GM12864 (cell line): ENCODE results near the gene FNDC3B.

Source experiments
- DNase-seq: peaks from one replicate; pipeline ENCODE4 v3.0.0-alpha.2; 2011; ENCODE audit warnings: low read depth
- H3K4me3 ChIP-seq: 2 replicates; pipeline ENCODE4 v1.5.1; 2011; ENCODE audit warnings: mild to moderate bottlenecking, low read depth, low read length, control low read depth
- TF ChIP-seq, protein P1 (sequence below): IDR thresholded peaks from 2 replicates; pipeline ENCODE4 v1.5.1; 2011; ENCODE audit warnings: low read depth, mild to moderate bottlenecking, moderate library complexity, low read length, control low read depth, inconsistent platforms; ENCODE audit errors: missing control alignments

FNDC3B gene

DNA sequence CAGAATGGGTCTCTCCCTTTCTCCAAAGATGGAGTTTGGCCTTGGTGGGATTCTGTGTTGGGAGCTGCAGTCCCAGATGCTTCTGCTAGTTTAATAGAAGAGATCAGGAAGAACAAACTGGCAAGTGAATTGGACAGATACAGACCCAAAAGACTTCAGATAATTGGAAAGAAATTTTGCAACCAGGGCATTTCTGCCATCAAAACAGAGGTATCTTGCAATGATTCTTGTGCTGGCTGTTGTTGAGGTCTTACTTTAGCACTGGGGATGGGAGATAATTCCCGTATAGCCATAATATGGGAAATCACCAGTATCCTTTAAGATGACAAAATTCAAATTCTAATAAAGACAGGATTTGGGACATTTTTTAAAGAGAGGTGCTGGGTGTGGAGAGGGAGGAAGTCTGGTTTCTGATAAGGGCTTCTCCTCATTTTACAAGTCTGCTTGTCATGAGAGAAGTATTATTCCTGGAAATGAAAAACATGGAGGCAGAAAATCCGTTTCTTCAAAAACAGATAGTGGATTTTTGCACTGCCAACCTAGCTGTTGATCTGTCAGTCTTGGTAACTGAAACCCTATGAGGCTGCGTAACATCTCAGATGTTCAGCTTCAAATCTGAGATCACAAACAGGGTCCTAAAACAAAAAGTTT lies 40.1 kb downstream of the FNDC3B start:
- DNase-seq, result no peak
- TF ChIP-seq, protein P1, sequence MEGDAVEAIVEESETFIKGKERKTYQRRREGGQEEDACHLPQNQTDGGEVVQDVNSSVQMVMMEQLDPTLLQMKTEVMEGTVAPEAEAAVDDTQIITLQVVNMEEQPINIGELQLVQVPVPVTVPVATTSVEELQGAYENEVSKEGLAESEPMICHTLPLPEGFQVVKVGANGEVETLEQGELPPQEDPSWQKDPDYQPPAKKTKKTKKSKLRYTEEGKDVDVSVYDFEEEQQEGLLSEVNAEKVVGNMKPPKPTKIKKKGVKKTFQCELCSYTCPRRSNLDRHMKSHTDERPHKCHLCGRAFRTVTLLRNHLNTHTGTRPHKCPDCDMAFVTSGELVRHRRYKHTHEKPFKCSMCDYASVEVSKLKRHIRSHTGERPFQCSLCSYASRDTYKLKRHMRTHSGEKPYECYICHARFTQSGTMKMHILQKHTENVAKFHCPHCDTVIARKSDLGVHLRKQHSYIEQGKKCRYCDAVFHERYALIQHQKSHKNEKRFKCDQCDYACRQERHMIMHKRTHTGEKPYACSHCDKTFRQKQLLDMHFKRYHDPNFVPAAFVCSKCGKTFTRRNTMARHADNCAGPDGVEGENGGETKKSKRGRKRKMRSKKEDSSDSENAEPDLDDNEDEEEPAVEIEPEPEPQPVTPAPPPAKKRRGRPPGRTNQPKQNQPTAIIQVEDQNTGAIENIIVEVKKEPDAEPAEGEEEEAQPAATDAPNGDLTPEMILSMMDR, result no peak
- no peak overlapping the region for H3K4me3 ChIP-seq

DNA sequence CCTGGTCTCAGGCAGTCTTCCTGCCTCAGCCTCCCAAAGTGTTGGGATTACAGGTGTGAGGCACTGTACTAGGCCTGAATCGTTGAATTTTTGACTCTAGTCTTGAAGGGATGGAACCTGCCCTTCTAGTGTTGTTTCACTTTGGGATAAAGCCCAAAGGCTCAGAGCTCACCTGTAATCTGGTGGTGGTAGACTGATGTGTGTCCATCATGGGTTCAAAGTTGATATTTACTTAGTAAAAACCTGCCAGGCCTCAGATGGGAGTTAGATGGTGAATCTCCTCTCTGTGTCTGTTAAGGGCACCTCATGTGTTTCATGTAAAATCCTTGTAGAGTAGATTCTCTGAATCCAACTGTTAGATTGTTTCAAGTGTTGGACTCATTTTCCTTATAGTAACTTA lies 41.1 kb downstream of the FNDC3B start:
- H3K4me3 ChIP-seq, result no peak overlapping the region
- DNase-seq, result no peak
- TF ChIP-seq, protein P1, result no peak

DNA sequence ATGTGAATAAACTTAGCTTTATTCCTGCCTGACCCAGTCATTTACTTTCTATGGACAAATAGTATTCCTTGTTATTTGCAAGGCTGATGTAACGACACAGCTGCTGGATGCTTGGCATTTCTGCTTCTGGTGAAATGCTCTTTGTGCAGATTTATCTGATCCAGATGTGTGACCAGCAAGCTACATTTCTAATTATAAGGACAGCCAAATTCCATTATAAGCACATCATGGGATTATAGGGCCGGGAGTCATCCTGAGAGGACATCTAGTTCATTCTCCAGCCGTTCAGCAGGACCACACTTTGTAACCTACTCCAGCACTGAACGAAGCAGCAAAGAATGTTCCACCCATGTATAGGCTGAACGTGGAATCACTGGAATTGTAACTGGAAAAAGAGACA lies 42.9 kb downstream of the FNDC3B start:
- DNase-seq, result no peak
- H3K4me3 ChIP-seq, result no peak overlapping the region
- TF ChIP-seq, protein P1, result no peak

DNA sequence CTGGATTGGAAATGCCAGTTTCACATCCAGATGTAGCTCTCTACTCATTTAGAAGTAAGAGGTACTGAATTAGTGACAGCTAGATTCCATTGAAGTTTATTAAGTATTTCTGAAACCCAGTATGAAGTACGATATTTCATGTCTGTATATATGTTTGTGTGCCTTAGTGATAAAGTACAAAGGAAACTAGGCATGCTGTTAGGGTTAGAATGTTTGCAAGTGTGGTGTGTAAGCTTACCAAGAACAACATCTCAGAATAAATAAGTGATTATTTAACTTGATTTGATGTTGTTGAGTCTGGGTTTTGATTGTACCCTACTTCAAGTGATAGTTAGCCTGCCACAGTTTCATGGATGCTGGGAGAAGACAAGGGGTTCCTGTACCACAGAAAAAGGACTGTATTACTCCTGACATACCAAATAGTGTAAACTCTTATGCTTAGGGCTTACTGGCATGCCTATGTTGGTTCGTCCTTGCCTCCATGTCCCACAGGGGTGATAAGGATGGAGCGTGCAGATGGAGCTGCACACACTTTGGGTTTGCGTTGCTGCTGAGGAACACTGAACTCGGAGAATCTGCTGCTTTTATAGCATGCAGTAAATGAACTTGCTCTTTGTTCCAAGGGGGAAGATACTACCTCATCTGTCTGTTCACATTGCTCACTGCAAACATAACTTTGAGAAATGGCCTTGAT lies 43.6 kb downstream of the FNDC3B start:
- TF ChIP-seq, protein P1, result no peak
- no peak overlapping the region for H3K4me3 ChIP-seq
- no peak for DNase-seq

DNA sequence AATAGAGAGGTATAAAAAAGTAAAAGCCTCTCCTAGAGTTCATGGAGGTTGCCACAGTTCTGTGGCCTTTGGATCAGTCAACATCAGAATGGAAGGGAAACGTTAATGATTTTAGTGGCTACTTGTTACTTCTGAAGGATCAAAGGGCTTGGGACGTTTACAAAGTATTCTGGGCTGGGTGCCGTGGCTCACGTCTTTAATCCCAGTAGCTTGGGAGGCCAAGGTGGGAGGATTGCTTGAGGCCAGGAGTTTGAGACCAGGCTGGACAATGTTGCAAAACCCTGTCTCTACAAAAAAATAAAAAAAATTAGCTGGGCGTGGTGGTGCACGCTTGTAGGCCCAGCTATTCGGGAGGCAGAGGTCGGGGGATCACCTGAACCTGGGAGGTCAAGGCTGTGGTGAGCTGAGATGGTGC lies 44.6 kb downstream of the FNDC3B start:
- TF ChIP-seq, protein P1, result no peak
- no peak for DNase-seq
- H3K4me3 ChIP-seq, result no peak overlapping the region

DNA sequence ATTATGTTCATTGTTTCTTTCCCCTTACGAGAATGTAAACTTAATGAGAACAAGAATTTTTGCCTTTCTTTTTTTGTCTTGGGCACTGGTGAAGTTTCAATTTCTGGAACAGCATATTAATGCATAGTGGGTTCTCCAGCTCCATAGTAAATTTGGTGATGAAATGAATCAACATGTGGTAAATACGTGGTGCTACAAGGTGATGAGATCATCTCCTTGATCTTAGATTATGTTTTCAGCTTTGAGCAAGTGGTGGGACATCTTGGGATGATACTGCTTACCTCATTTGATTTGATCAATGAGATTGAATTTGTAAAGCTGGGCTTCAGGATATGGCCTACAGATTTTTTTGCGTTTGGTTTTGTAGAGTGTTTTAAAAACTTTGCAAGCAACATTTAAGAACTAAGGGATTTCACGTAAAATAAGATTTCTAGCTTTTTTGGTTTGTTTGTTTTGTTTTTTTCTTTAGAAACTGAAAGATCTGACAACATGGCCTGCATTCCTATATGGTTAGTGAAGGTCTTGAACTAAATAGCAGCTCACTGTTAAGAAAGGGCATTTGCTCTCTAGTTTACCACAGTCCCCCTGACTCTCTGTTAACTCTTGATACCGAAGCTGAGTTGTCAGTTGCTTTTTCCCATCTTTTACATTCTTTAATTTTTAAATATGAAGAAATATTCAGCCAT lies 45.6 kb downstream of the FNDC3B start:
- no peak overlapping the region for H3K4me3 ChIP-seq
- TF ChIP-seq, protein P1, result no peak
- DNase-seq, result no peak
